Posterior vena cava (tissue), 2 donors: ENCODE results near the gene PDE6A. TPM values are rescaled to one million over a fixed set of nuclear protein-coding genes. Genes with fewer than 3 reads are reported as not detected.
"Not testable (repeated sequence)": the region's sequence is repeated elsewhere in the genome, so short reads cannot be mapped to it uniquely, and the experiment has no call there.

ENCODE experiments used
- DNase-seq: peaks from one replicate; pipeline ENCODE4 v3.0.0-alpha.2; 2020; ENCODE audit warnings: low spot score
- intact Hi-C, 2 donors: fragments of 100-400 bp; cut with DNase I; formaldehyde crosslinking; loops; one replicate each; pipeline versions ENCODE4 v1.14.1 to v1.14.2; 2022 to 2023
- total RNA-seq, 2 donors: library from RNA; stranded (reverse); fragmentation: NEBNext Ultra II Directional; extraction: Animal tissue kit (Norgen Biotek cat#: 25700); gene quantifications; one replicate each; pipeline ENCODE4 v1.2.1, GENCODE V29; 2021
- donor health status: DM: yes; HTN: yes; CAD: no.
- donor health status: DM: yes; HTN: yes; CAD: no.

PDE6A gene
- total RNA-seq, 2 donors from 2014 or later, result not detected

DNA sequence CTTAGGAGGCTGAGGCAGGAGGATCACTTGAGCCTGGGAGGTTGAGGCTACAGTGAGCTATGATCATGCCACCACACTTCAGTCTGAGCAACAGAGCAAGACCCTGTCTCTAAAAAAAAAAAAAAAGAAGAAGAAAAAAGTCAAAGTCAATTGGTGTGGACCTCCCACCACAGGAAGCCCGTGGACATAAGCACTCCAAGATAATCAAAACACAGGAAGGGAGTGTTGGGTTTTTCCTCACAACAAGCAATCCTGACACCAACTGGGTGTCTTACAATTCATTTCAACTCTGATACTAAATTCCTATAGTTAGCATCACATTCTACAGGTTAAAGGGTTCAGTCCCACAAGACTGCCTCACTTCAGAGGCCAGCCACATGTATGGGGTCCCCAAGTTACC is 70.7 kb downstream of the PDE6A start:
- no peak for DNase-seq
- intact Hi-C loops, result no loop called here

DNA sequence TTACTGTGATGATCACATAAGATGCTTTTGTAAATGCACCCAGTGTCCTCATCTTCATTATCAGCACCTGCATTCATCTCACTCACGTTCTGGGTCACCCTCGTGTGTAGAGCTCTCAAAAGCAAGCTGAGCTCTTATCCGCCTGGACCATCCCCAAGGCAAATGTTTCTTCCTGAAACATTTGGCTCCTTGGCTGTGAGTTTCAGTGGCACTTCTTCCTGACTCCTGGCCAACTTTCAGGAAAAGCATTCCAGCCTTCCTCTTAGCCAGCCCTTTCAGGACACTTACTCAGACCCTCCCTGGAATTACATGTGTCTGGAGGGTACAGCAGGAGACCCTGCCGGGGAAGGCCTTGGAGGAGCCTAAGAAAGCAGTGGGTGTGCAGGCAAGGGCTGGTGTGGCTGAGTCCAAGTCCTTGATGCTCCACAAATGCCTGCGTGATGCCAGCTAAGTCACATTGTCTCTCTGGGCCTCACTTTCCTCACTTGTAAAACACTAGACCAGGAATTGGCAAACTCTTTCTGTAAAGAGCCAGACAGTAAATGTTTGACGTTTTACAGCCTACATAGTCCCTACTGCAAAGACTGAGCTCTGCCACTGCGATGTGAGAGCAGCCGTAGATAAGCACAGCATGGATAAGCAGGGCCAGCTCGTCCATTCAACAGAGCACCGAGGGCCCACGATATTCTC is 72.1 kb downstream of the PDE6A start:
- no peak for DNase-seq
- intact Hi-C loops, result no loop called here

DNA sequence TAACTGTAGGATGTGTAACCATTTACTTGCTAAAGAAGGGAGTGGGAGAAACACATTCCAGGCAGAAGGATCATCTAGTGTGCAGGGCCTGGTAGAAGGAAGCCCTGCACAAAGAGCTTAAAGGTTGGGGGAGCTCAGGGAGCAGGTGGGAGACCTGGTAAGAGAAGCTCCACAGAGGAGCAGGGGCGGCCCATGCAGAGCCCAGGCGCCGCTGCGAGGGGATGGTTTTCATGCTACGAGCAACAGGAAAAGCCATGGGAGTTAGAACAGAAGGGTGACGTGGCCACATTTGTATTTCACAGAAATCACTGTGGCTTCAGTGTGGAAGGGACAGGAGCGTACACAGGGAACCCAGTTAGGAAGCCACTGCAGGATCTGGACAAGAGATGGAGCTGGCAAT is 73.1 kb downstream of the PDE6A start:
- no peak for DNase-seq
- intact Hi-C loops, result no loop called here

DNA sequence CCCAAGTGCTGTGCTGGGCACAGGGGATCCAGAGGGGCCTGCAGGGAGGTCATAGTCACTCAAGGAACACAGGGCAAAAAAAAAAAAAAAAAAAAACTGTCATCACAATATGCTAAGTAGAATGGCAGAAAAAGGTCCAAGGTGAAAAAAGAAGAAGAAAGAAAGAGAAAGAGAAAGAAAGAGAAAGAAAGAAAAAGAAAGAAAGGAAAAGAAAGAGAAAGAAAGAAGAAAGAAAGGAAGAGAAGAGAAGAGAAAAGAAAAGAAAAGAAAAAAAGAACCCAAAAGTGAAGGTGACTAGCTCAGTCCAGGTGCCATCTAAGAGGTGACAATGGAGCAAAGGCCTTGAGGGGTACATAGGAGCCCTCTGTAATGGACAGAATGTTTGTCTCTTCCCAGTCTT is 73.9 kb downstream of the PDE6A start:
- intact Hi-C loops, result no loop called here

DNA sequence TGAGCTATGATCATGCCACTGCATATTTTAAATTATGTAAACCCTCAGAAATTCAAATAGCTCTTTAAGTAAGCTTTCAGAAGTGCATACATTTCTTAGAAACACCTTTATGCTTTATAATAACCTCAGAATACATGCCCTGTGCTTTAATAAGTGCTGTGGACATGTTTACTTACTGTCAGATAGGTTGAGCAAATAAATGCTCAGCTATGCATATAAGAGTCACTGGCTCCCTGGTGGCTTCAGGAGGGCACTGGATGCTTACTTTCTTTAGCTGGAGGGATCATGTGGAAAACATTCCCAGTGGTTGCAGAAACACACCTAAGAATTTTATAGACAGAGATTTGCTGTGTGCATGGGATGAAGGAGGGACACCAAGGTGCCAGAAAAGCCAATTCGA is 74.4 kb downstream of the PDE6A start:
- no peak for DNase-seq
- intact Hi-C loops, result no loop called here

More for the DNA sequence above, 73.9 kb downstream of the PDE6A start:
- DNase-seq, result no peak

DNA sequence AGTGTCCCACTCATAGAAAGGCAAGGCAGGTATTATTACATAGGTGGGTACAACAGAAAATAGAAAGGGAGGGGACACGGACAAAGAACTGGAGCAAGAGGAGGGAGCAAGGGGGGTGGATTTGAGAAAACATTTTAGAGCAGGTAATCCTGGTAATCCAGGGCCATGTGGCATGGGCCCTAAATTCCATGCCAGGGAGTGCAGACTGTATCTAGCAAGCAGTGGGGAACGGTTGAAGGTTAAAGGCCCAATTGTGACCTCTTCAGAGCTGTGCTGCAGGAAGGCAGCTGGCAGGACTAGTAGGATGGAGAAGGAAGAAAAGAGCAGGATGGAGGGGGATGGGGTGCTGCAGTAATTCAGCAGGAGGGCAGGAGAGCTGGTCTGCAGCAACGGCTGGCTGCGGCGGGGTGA is 75.2 kb downstream of the PDE6A start:
- intact Hi-C loops, result no loop called here
- no peak for DNase-seq

DNA sequence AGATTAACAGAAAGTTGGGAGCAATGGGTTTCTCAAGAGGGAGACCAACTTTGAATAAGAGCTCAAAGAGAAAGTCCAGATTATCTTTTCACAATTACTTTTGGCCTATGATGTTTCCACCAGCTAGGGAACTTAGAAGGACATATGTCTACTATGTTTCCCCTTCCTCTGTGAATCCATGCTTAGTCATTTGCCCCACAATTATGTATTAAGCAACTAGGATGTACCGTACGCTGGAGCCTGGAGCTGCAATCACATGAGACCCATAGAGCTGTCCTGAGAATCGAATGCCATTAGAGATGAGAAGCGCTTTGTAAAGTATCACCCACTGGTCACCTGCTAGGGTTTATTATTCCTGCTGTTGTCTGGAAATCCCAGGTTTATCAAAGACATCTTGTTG is 78.8 kb downstream of the PDE6A start:
- DNase-seq, result no peak
- intact Hi-C loops, result no loop called here

DNA sequence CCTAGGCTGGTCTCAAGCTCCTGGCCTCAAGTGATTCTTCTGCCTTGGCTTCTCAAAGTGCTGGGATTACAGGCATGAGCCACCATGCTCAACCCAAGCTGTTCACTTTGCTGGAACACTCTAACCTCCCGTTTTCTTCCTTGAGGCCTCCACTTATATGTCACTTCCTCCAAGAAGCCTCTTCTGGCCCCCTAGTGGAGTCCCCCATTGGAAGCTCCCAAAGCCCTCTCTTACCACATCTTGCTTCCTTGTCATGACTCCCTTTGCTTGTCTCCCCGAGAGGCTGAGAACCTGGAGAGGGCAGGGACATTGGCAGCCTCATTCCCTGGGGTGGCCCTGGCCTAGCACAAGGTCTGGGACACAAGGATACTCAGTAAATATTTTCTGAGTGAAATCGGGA is 80.8 kb downstream of the PDE6A start:
- DNase-seq, result no peak
- intact Hi-C loops, result no loop called here

DNA sequence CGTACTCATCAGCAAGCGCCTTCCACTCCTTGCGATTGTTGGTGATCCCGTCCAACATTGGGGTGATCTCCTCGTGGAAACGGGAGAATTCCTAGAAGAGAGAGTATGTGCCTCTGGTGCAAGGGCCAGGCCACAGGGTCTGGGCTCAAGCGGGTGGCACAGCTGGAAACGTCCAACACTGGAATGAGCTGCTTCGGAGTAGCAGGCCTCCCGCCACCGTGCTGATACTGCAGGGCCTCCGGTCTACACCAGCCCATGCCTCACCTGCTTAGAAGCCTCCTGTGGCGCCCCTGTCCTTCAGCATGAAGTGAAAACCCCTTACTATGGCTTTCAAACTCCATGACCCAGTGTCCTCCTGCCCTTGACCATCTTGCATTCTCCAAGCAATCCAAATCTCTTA is 81.4 kb downstream of the PDE6A start:
- DNase-seq, result no peak

DNA sequence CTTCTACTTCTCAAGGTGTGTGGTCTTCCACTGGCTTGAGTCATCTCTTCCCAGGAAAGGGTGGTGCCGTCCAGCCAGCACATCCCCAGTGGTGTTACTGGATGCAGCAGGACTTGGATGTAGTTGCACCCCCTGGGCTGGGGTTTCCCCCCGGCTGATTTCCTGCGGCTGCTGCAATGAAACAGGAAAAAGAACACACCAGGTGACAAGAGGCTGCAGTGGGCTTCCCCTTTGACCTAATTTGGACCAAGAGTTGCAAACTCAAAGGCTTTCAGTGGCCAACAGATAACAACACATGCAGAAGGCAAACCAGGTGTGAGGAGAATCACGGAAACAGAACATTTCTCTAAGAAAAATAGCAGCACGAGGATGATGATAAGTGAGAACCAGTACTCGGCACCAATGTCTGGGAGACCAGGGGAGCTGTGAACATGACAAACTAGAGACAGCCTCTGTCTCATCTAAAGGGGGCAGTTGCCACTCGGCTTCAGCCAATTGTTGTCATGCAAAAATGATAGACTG is 83.7 kb downstream of the PDE6A start:
- DNase-seq, result no peak
- intact Hi-C loops, result no loop called here

More for the DNA sequence above, 81.4 kb downstream of the PDE6A start:
- intact Hi-C loops, result no loop called here

DNA sequence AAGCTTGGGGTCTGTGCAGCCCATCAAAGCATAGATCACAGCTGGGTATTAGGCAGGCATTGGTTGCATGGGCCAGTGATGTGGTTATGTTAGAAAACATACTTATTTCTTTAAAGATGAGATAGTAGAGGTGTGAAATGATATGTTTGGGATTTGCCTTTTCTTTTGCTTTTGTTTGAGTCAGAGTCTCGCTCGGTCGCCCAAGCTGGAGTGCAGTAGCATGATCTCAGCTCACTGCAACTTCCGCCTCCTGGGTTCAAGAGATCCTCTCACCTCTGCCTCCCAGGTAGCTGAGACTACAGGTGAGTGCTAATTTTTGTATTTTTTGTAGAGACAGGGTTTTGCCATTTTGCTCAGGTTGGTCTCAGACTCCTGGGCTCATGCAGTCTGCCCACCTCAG is 84.8 kb downstream of the PDE6A start:
- no peak for DNase-seq

DNA sequence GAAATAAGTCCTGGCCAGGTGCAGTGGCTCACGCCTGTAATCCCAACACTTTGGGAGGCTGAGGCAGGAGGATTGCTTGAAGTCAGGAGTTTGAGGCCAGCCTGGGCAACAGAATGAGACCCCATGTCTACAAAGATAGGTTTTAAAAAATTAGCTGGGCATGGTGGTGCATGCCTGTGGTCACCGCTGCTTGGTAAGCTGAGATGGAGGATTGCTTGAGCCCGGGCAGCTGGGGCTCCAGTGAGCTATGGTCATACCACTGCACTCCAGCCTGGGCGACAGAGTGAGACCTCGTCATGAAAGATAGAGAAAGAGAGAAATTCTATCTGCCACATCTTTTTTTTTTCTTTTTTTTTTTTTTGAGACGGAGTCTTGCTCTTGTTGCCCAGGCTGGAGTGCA is 86.1 kb downstream of the PDE6A start:
- intact Hi-C loops, DNase-seq: not testable (repeated sequence)

More for the DNA sequence above, 84.8 kb downstream of the PDE6A start:
- intact Hi-C loops, result no loop called here

DNA sequence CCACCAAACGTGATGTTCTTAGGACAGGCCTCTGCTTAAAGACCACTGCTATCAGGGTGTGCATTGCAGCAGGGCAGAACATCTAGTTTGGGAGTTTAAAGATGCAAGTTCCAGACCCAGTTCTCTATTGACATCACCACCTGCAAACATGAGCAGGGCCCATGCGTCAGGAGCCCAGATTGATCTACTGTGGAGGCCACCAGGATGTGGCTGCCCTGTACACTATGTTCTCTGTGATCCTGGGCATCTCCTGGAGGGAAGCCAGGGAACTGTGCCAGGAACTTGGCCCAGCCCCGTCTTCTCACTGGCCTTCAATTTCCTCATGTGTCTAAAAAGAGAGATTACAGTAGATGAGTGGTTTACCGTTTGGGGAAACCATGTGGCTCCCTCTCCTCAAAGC is 87.1 kb downstream of the PDE6A start:
- intact Hi-C loops, result loop anchor here in 1 of 2 donors (1.0 kb wide), 1 partner anchor 177 kb away; no protein-coding TSS in a partner anchor
- peak; percentile 93 for DNase-seq

DNA sequence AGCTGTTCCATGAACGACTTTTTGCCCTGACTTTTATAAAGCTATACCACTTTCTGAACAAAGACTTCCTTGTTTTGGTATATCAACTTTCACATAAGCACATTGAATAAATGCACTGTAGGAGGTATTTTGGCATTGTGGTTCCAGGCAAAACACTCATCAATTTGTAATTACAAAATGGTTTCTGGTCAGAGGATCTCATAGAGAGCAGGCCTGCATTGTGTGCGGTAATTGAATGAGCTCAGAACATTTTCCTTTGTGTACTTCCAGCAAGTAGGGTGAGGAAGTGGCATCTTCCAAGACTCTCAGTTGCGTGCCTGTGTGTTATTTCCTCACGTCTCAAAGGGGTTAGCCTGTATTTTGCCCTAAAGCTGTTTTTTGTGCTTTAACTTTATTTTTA is 89.2 kb downstream of the PDE6A start:
- intact Hi-C loops, result no loop called here

DNA sequence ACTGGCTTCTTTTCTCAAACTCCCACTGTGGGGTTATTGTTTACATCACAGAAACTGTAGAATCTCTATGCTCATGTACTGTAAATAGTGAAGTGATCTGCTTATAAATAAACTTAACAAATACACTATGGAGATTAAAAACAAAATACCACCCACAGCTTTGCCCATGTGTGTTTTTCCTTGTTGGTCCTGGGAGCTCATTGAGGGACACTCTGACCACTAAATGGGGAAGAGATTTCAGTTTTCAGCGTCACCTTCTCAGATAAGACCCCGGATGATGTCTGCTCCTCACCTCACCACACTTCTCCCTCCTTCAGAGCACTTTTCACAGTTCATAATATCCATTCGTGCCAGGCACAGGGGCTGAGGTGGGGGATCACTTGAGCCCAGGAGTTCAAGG is 89.7 kb downstream of the PDE6A start:
- intact Hi-C loops, result no loop called here
- DNase-seq, result no peak

More for the DNA sequence above, 89.2 kb downstream of the PDE6A start:
- no peak for DNase-seq

DNA sequence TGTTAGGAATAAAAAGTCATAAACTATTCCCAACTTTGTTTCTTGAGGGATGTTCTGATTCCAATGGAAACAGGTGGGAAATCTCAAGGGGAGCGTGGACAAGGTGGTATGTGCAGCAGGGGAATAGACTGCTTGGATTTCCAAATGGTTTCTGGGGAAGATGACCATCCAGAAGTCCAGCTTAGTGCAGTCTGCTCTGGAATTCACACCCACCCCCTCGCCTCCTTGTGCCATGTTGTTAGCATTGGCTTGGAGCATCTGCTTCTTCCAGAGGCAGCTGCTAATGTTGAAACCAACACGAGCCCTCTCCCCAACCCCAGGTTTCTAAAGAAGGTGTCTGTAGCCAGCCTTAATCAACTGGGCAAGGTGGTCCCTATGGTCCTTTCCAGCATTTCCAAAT is 90.9 kb downstream of the PDE6A start:
- intact Hi-C loops, result no loop called here

DNA sequence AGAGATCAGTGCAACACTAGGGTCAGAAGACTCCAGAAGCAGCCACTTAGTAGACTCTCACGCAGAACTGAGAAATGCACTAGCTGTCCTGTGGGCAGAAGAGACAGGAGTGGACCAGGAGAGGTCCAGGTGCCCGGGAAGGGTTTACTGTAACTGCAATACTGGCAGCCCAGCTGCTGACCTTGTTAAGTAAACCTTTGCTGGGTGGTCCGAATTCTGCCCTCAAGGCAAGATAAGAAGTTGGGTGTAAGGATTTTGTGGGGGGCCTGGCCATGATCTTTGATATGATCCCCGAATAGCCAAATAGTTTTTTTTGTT is 91.3 kb downstream of the PDE6A start:
- DNase-seq, result no peak
- intact Hi-C loops, result no loop called here

More for the DNA sequence above, 90.9 kb downstream of the PDE6A start:
- no peak for DNase-seq

DNA sequence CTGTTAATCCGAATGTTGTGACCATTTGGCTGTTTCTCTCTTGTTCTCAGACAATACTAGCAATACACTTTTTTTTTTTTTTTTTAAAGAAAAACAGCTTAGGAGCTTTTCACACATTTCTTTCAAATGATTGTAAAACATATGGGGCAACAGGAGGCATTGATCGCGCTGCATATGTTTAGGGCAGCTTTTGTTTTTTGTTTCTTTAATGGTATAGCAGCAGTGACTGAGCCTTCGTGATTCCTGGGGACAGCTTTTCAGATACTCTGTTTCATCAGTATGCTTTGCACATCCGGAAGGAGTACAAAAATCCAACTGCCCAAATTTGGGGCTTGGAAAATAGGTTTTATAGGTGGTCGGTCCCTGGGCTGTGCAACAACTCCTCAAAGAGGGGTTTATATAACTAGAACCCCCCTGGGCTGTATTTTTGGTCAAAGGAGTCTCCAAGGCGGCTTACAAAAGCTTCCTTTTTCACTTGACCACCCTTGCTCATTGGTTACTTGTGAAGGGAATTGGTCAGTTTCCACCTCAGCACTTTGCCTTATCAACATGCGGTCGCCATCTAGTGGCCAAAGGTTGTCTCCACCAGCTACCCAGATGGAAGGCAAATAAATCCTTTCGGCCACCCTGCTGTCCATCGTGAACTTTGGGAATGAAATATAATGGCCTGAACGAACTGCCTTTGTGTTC is 91.8 kb downstream of the PDE6A start:
- intact Hi-C loops, result no loop called here
- DNase-seq, result peak; percentile 89

DNA sequence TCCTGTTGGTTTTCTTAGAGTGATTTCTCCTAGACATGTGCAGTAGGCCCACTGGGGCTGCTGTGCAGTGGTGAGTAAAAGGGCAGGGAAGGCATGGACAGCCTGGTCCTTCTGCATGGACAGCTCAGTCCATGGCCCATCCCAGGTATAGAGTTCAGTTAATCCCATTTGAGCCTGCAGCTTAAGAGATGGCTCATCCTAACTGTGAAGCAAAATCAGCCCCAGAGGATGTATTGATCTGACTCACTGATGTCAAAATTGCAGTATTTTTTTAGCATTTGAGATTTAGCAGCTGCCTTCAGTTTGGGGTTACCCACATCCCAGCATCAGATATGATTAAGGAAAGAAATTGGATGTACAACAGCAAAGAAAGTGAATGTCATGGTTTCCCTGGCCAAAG is 93.4 kb downstream of the PDE6A start:
- no peak for DNase-seq
- intact Hi-C loops, result no loop called here

DNA sequence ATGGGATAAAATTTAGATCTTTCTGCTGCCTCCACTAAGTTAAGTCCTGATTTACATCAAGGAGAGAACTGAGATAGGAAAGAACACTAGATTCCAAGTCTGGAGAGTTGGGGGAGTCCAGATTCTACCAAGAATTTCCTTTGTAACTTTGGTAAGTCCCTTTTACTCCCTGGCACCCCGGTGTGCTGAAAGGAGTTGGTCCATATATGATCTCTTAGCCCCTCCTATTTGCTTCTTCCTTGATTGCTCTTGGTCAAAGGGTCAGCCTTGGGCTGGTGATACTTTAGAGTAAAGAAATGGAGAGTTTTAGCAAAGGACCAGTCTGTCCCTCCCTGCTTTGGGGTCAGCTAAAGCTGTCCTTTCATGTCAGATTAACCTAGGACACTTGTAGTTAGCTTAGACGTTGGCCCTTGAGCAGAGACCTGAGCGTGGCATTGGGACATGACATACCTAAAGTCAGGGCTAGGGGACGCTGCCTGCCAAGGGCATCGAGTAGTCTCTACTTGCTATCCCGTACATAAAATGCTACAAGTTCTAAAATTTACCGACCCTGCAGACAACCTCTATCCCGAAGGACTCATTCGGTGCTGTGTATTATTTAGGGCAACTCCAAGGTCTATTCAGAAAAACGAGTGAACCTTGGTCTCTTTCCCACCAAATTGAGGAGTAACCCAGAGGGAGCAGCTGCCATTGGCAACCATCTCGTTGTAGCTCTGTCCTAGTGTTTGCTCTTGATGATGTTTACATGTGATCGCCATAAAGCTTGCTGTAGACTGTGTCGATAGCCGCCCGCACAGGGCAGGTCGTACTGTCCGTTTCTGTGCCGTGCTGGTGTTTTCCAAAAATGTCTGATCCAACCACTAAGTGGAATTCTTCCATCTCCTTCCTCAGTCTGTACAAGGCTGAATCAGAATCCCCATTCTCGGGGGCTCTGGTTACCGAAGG is 94.4 kb downstream of the PDE6A start:
- DNase-seq, result no peak
- intact Hi-C loops, result no loop called here
